Hematopoietic multipotent progenitor cell treated with erythropoietin and hydrocortisone succinate and interleukin-3 and kit ligand, for 17 days (in vitro differentiated cells): Measurements from ENCODE around the gene SPINK4.

Experiments
- DNase-seq: peaks from one replicate; pipeline ENCODE4 v3.0.0-alpha.2; 2015; ENCODE audit warnings: low spot score

The SPINK4 gene

GRCh38 chr9:33229359-33230114, 10.4 kb upstream of the SPINK4 start:
- DNase-seq = peak; percentile 53

DNA sequence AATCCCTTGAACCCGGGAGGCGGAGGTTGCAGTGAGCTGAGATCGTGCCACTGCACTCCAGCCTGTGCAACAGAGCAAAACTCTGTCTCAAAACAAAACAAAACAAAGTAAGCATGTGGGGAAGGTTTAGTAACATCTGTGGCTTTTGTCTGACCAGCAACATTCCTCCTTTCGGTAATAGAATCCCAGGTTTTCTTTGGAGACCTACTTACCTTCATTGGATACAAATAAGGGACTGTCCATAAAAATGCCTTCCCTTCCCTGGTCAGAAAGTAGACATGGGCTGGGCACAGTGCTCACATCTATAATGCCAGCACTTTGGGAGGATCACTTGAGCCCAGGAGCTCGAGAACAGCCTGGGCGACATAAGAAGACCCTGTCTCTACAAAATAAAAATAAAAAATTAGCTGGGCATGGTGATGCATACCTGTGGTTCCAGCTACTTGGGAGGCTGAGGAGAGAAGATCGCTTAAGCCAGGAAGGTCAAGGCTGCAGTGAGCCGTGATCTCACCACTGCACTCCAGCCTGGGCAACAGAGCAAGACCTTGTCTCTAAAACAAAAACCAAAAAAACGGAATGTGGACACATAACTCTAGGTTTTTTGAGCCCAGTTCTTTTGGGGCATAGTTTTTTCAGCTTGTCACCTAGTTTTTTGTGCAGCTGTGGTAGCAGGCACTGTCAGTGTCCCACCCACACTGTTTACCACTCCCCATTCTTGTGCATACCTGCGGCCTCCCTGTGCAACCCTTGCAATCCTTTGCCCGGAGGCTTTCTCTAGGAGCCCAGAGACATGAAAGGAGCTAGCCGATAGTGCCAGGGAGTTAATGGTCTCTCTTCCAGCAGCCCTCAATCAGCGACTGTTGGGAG, 9.0 kb upstream of the SPINK4 start:
- DNase-seq = no peak

GRCh38 chr9:33231623-33231942, 8.4 kb upstream of the SPINK4 start:
- no peak for DNase-seq

DNA sequence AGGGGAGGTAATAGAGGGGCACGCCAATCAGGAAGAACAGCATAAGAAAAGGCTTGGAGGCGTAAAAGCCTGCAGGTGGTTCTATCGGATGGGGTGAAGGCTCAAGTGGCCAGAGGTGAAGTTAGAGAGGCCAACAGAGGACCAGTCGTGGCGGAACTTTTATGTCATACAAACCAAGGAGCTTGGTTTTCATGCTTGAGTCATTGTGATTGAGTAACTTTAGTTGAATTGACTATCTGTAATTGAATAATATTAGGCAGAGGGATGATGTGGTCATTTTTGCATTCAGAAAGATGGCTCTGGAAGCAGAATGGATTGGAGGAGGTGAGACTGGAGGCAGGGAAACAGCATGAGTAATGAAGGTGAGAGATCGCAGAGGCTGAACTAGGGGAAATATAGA, 7.2 kb upstream of the SPINK4 start:
- DNase-seq = peak; percentile 57

DNA sequence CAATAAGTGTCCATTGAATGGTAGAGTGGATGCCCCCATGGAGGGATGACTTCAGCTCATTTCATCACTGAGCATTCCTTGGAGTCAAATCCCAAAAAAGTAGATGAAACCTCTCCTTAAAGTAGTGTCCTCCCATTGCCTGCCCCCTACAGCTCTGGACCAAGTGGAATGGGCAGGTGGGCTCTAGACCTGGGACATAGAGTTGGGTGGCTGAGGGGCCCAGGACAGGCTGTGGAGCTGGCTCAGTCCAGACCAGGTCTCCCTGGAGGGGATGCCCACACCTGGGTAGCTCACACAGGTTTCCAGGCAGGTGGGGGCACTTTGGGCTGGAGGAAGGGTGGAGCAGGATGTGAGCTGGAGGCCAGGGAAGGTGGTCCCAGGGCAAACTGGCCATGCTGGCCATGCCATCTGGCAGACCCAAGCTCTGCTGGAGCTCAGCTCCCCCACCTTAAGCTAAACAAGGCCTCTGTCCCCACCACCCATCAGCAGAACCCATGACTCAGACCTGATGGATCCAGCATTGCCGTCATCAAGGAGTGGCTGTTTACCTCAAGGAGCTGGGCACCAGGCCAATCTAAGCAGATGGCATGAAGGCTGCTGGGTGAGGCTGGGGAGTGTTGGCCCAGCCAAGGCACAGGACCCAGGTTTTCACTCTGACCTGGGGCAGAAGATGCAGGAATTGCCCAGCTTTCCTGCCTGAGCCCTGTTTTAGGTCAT, 6.2 kb upstream of the SPINK4 start:
- DNase-seq = peak; percentile 97

- no peak for DNase-seq
Measured at GRCh38 chr9:33234511-33235467, 5.2 kb upstream of the SPINK4 start.

GRCh38 chr9:33236571-33236970, 3.4 kb upstream of the SPINK4 start:
- no peak for DNase-seq

GRCh38 chr9:33241298-33241697, 1.3 kb downstream of the SPINK4 start:
- no peak for DNase-seq

DNA sequence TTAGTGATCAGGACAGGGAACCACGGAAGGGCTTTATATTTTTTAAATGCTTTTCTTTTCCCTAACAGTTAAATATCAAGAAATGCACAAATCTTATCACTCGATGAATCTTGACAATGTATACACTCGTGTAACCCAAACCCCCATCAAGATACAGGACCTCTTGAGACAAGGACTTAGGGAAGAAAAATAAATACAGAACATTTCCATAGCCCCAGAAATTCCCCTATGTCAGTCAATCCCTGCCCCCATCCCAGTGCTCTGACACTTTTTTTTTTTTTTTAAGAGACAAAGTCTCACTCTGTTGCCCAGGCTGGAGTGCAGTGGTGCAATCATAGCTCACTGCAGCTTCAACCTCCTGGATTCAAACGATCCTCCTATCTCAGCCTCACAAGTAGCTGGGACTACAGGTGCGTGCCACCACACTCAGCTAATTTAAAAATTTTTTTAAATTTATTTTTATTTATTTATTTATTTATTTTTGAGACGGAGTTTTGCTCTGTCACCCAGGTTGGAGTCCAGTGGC, 2.7 kb downstream of the SPINK4 start:
- DNase-seq = no peak

DNA sequence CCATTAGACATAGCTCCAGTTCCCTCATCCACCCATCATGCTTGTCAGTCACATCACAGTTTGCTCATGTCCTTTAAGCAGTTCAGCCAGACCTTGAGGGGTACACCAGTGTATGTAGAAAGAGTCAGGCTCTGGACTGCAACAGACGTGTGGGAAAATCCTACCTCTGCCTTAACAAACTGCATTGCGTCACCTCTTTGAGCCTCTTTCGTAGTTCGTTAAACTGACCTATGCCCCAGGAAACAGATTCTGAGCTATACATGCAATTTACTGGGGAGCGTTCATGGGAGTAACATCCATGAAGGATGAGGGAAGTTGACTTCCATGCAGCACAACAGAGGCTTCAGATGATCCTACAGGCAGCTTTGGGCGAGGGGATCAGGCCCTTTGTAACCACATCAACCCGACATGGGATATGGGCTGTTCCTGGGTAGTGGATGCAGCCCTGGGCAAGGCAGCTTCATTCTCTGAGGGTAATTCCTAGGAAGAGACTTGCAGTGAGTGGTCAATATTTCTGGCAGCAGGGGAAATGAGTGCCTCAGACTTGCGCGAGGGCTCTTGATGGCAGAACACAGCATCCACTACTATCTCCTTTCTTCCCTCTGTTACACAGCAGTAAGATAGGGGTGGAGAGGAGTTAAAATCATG, 4.3 kb downstream of the SPINK4 start:
- no peak for DNase-seq

GRCh38 chr9:33245341-33245740, 5.4 kb downstream of the SPINK4 start:
- DNase-seq = no peak

DNA sequence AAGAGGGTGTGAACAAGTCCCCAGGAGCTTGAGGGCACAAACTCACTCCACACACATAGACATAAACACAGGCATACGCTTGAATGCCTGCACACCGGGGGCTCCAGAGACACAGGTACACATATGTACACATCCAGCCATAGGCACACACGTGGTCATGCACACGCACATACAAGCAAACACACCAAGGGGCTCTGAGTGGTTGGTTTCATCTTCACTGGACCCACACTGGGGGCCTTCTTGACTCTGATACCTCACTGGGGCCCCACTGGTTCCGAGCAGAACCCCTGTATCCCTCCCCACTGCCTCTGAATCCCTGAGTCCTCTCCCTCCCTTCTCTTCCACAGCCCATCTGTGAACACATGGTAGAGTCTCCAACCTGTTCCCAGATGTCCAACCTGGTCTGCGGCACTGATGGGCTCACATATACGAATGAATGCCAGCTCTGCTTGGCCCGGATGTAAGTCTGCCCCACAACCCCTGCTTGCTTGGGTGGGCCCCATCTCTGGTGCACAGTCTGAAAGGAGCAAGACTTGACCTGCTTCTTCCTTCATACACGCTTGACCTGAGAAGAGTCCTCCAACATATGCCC, 6.4 kb downstream of the SPINK4 start:
- no peak for DNase-seq

GRCh38 chr9:33248606-33249005, 8.6 kb downstream of the SPINK4 start:
- DNase-seq = no peak

GRCh38 chr9:33249087-33249658, 9.2 kb downstream of the SPINK4 start:
- no peak for DNase-seq

DNA sequence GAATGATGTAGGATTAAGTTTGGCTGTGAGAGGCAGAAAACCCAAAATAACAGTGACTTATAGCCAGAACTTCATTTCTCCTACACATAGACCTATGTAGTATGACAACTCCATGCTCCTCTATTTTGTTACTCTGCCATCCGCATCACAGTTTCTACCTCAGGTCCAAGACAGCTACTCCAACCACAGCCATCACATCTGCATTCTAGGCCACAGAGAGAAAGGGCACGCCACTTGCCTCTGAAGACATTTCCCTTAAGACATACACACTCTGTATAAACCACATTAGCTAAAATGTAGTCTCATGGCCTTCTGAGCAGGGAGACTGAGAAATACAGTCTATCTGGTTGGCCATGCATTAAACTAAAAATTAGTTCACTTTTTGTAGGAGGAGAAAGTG, 10.0 kb downstream of the SPINK4 start:
- no peak for DNase-seq

GRCh38 chr9:33250458-33250995, 10.6 kb downstream of the SPINK4 start:
- no peak for DNase-seq

DNA sequence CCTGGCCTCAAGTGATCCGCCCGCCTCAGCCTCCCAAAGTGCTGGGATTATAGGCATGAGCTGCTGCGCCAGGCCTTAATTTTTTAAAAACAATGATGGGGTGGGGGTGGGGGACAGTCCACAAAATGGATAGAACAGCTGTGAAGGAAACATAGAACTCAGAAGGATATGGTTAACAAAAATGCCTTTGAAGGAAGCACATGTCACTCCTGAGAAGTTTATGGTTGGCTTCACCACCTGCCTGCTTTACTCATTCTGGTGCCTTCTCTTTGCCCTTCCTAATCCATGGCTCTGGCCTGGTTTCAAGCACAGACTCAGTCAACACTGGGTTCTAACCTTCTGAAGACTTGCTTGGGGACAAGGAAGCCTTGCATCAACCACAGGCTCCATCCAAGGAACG, 14.2 kb downstream of the SPINK4 start:
- no peak for DNase-seq

DNA sequence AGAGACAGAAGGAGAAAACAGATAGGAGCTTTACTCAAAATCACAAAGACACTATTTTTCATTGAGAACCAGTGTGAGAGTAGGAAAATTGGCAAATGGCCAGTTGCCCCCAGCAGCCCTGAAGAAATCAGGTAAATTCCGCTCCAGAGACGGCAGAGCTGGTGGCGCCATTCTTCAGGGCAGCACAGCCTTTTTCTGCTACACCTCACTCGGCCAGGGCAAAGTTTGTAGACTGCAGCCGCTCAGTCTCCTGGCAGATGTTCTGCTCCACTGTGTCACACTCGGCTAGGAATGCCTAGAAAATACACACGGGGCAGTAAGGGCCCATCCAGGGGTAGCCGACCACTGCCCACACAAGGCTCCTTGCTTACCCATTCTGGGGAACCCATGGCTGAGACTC, 15.0 kb downstream of the SPINK4 start:
- DNase-seq = no peak

- no peak for DNase-seq
Measured at GRCh38 chr9:33255471-33255870, 15.5 kb downstream of the SPINK4 start.

- DNase-seq = no peak
Measured at GRCh38 chr9:33256236-33256635, 16.3 kb downstream of the SPINK4 start.
